ENCODE measurements around the gene DIP2B.
"Not testable (repeated sequence)": the region's sequence is repeated elsewhere in the genome, so short reads cannot be mapped to it uniquely, and the experiment has no call there.

Gene DIP2B

DNA sequence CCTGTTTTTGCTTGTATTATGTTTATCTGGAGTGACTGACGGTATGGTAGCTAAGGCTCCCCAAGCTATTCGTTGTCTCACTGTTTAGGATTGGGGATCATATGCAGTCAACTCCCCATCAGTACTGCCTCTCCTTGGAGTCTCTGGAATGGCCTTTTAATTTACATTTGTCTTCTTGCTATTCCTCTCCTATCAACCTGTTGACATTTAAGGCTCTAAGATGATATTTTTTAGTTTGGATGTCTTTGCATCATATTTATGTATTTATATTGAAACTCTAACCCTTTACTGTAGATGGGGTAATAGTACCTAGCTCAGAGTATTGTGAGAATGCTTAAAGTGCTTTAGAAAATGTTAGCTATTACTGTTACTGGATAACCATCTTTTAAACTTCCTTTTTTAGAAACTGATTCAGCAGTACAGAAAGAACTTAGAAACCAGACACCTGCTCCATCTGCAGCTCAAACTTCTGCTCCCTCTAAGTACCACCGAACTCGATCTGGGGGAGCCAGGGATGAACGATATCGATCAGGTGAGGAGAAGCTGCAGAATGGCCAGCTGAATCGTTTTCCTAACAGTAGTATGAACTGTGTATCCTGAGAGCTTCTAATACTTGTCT, 135.6 kb downstream of the DIP2B start:
- no peak for DNase-seq

DNA sequence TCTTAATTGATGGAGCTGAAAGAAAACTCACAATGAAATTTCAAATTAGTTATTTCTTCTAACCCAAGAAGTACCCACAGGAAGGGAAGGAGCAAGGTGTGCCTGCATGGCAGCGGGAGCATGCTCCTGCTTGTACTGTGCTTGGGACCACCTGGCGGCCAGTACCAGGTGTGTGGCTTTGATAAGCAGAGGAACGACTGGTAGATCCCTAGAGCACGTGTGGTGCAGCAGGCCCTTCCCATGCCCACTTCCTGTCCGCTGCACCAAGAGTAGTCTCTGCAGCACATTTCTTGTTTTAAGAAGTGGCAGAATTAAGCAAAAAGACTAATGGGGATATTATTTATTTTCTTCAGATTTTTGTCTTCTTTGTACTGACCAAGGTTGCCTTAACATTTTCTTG, 136.8 kb downstream of the DIP2B start:
- no peak for DNase-seq

DNA sequence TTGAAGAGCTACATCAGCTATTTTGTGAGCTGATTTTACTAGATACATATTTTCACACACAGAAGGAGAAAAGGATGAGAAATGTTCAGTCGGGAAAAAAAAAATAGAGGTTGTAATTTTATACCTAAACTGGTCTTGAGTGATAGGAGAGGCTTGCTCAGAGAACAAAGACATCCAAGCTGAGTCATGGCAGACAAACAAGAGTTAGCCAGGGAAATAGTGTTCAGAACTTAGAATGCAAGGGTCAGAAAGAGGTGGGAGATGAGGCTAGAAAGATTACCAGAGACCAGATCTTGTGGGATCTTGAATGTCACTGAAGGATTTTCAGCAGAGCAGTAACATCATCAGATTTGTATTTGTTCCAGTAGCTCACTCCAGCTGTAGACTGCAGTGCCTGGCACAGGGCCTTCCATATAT, 137.3 kb downstream of the DIP2B start:
- no peak for DNase-seq

DNA sequence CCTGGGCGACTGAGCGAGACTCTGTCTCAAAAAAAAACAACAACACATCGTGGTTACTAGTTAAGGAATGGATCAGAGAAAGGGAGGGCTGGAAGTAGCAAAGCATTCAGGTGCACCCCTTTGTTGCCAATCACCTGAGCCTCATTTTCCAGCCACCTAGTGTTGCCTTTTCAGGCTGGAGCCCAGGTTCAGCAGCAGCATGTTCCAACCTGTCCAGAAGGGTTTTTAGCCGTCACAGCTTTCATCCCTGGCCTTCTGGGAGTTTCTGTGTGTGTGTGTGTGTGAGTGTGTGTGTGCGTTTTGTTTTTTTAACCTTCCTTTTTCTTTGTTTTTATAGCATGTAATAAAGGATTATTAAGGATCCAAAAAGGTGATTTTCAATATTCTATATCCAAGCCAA, 138.0 kb downstream of the DIP2B start:
- no peak for DNase-seq

DNA sequence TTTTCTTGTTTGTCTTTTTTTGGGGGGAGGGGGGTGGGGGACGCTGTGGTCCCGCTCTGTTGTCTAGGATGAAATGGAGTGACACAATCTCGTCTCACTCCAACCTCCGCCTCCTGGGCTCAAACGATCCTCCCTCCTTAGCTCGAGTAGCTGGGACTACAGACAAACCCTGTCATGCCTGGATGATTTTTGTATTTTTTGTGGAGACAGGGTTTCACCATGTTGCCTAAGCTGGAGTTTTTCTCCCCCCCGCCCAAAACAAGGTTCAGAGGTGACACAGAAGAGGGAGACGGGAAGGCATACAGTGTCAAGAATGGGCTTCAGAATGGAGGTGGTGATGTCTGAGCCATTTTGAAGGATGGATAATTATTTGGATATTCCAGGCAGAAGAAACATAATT, 142.2 kb downstream of the DIP2B start:
- no peak for DNase-seq

DNA sequence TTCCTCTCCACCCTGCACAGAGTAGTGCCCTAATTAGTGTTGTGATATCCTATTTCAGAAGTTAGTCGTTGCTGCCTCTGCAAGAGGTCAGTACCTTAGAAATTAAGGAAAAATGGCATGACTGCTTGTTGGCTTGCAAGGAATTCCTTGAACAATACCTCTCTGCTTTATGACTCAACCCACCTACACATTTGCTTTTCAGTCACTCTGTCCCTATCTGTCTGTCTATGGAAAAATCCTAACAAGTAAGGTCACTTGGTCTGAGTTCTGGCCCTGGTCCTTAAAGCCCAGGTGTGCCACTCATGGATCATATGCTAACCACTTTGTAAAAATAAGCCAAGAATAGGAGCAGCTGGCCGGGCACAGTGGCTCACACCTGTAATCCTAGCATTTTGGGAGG, 142.7 kb downstream of the DIP2B start:
- no peak for DNase-seq

DNA sequence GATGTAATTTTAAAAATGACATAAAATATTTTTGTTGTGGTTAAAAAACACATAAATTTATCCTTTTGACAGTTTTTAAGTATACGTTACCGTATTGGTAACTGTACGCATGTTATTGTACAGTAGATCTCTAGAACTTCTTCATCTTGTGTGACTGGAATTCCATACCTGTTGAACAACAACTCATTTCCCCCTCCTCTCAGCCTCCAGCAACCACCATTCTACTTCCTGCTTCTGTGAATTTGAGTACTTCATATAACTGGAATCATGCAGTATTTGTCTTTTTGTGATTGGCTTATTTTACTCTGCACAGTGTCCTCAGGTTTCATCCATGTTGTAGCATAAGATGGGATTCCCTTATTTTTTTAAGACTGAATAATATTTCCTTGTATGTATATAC, 145.5 kb downstream of the DIP2B start:
- DNase-seq, result no peak

DNA sequence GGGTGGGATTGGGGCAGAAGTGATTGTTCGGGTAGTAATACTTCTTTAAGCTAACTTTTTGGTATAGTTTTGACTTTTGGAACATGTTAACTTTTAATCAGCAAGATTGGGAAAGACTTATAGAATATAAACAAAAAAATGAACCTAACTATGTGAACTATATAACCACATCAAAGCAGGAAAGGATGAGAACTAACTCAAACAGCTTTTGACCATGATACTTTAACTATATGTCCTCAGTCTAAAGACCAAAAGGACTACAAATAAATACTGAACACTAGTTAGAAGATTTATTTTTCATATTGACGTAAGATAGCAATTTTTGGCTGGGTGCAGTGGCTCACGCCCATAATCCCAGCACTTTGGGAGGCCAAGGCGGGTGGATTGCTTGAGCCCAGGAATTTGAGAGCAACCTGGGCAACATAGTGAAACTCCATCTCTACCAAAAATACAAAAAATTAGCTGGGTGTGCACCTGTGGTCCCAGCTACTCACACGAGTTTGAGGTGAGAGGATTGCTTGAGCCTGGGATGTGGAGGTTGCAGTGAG, 150.7 kb downstream of the DIP2B start:
- no peak for DNase-seq

DNA sequence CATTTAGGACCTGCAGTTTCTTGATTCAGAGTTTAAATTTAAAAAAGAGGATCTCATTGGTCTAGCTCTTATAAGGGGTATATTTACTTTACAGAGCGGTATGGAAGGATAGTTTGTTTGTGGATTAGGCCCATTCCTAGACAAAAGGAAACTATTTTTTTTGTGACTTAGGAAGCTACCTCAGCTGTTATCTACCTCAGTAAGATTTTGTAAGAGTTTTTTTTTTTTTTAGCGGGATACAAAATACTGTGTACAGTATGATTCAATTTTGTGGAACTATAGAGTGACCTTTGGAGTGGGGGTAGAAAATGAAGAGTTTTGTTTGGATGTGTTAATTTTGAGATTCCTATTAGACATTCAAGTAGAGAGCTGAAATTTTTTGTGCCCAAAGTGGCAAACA, 154.5 kb downstream of the DIP2B start:
- no peak for DNase-seq

DNA sequence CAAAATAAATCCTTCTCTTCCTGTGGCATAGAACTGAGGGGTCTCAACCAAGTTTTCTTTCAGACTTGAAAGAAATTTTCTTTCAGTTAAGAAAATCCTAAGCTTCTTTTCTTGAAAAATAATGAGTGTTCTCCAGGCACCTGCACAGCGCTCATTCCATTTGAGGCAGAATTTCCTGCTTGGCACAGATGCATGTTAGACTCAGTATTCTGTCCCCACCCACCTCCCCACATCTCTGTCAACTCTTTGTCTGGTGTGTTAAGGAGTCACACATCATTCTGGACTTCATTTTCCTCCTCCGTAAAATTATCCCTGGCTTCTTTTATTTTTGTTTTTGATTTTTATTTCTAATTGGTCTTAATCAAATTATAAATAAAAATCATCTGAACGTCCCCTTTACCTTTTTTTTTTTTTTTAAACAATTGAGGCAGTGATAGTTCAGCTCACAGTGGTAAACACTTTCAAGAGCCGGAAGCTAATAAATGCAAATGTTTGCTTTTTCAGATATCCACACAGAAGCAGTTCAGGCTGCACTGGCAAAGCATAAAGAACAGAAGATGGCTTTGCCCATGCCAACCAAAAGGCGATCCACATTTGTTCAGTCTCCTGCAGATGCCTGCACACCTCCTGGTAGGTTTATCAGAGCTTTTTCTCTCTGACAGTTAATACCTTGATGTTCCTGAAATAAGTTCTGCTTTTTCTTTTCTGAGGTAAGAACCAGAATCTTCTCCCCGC, 155.1 kb downstream of the DIP2B start:
- DNase-seq, result no peak

DNA sequence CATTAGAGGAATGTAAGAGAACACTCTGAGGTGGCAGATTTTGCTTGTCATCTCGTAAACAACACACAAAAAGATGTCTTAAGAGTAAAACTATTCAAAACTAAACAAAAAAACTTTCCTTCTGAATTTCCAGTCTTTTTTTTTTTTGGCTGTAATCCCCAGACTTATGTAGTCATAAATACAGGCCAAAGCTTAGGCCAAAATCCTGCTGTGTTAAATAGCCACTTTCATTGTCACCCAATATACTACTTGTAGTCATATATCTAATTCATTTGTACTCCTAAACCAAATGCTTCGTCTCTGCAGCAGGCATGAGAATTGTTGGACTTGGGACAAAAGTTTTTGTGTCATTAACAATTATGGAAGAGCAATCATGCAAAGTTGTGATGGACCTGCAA, 155.6 kb downstream of the DIP2B start:
- no peak for DNase-seq

DNA sequence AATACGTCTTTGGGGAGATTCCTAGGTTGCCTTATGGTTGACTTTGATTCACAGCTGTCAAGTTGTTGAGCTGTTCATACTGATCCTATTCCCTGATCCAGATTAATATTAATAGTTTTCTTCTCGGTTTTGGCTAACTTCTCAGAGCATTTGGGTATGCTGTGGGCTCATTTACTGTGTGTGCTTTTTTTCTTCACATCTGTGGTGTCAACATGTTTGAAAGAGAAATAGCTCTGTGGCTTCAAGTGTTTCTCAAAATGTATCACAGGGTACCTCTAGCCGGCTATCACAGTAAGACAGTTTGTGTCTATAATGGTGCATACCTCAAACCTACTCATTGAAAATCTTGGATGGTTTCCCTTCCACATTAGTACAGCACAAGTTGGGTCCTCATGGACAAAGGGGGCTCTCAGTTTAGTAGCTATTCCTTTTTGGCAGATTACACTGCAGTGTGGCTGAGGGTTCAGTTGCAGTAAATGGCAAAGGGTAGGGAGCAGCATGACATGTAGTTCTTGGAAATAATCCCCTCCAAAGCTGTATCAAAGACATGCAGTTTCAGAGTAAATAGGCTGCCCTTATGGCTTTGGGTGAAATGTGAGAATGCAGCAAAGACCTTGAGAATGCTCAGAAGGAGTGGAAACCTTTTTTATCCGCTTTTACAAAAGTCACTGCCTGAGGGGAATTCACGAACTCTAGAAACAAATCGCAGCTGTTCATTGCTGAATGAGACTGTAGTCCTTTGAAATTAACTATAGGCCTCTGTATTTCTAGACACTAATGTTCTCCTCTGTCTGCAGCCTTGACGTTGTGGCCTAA, 156.7 kb downstream of the DIP2B start:
- no peak for DNase-seq

DNA sequence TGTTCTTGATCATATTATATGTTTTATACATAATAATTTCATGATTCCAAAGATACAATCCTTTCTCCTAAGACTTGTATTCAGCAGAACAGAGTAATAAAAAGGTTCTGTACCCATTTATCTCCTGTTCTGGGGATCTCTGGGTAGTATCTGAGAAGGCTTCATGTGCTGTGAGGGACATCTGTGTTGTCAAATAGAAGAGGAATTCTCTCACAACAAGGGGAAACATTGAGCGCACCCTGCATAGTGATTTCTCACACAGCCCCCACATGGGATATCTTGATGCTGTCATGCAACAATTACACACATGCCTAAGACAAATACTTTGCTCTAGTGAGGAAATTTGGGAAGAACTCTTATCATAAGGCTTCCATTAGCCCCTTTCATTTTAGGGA, 157.3 kb downstream of the DIP2B start:
- DNase-seq, result no peak

DNA sequence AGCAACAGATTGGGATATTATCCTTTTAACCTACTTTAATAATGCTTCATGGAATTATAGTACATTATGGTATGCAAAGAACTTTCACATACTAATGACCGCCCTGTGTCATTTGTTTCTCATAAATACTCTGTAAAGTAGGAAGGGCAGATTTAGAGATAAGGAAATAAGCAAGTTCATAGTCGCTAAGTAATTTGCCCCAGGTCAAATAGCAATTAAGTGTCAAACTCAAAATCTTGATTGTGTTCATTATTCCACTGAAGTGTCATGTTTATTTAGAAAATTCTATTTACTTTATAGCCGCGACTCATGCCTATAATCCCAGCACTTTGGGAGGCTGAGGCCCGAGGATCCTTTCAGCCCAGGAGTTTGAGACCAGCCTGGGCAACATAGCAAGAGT, 160.4 kb downstream of the DIP2B start:
- DNase-seq, result no peak

DNA sequence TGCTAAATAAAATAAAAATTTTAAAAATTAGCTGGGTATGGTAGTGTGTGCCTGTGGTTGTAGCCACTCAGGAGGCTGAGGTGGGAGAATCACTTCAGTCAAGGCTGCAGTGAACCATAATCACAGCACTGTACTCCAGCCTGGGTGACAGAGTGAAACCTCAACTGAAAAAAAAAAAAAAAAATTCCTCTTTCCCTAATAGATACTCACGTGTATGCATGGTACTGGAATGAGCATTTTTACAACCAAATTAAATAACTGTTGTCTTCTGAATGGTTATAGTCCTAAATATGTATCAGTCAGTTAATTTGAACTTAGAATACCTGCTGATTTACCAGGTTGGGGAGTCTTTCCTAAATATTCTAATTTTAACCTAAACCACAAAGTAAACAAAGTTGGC, 160.8 kb downstream of the DIP2B start:
- DNase-seq, result no peak

DNA sequence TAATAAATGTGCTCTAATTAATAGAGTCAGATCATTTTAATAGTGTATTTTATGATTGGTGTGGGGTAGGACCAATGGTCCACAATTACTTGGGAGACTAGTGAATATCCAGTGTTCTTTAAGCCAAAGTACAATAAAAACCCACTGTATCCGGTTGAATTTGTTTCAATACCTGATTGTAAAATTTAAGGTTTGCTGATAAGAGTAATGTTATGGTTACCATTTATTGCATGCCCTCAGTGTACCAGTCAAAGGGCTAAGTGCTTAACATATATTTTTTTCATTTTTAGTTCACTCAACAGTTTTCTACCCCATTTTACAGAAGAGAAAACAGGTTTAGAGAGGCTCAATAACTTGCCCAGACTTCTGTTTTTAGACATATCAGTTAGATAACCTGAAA, 161.2 kb downstream of the DIP2B start:
- DNase-seq, result no peak

DNA sequence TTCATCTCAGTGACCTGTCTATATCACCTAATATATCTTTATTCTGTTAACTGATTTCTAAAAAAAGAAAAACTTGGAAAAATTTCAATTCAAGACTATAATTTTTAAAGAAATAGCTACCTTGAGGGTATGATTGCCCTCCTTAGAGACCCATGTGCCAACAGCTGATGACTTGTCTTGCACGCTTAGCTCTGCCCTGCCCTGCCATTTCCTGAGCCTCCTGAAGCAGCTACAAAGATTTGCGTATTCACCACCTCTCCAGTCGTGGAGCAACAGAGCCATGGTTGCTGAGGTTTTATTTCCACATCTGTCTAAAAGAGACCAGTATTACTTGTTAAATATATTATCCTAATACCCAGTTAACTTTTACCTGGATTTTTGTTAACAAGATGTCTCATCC, 167.4 kb downstream of the DIP2B start:
- no peak for DNase-seq

DNA sequence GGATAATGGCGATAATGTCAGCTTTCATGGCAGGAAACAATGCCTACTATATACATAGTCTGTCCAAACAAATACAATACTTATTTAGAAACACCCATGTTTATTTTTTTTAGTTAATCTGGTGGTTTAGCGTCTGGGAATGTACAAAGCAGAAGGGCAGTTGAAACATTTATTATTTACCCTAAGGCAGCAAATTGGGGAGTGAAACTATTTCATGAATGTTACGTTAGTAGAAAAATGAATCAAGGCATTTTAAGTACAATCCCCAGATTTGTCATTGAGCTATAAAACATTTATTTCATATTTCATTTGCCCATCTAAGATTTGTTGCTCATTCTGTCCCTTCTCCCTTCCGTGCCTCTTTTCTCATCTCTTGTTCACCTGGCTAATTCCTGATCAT, 172.0 kb downstream of the DIP2B start:
- DNase-seq, result no peak

DNA sequence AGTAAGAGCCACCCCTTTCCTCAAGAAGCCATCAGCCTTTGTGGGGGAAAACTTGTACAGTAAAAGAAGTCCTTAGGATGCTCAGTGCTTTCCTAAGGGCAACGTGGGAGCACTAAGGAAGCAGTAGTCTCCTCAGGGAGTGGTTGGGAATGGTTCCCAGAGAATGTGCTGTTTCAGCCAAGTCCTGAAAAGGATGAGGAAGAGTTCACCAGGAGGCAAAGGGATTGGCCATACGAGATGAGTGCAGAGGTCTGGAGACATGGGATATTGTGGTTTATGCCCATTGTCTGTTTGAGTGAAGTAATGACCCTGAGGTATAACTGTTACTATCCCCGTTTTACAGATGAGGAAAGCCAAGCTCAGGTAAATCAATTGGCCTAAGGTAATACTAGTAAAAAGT, 173.1 kb downstream of the DIP2B start:
- no peak for DNase-seq

DNA sequence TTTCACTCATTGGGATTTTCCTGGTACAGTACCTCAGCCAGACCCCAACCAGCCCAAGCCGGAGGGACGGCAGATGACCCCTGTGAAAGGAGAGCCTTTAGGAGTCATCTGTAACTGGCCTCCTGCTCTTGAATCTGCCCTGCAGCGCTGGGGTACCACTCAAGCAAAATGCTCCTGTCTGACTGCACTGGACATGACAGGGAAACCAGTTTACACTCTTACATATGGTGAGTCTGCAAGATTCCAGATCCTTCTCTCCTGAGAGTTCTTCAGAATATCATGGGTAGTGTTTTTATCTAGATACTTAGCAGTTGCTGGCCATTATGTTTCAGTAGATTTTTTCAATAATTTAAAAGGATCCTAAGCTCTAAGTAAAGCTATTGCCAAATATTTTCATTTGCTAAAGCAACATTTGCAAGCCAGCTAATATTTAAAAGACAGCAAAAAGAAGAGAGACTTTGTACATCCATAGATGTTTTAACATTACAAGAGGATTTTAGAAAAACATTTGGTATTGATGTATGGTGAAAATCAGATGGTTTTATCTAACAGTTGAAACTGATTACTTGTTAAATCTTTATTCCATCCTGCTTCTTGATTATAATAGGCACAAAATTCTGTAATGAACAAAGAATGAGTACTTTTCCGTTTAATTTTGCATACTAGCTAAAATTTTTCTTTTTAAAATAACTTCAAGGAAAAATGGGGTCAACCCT, 174.0 kb downstream of the DIP2B start:
- no peak for DNase-seq

DNA sequence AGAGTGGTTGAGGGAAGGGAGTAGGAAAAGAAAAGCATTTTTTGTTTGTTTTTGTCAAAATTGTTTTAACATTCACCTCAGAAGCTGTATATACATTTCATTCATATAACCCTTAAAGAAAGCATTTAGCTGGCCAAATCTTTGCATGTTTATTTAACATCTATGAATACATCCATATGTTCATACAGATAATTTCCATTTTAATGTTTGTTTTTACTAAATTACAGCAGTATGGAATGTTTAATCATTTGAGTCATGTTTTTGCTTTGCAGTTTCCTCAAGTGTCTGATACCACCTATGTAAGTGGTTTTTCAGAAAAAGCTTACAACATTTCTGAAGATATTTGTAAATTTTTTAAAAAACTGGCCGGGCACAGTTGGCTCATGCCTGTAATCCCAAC, 174.8 kb downstream of the DIP2B start:
- no peak for DNase-seq

DNA sequence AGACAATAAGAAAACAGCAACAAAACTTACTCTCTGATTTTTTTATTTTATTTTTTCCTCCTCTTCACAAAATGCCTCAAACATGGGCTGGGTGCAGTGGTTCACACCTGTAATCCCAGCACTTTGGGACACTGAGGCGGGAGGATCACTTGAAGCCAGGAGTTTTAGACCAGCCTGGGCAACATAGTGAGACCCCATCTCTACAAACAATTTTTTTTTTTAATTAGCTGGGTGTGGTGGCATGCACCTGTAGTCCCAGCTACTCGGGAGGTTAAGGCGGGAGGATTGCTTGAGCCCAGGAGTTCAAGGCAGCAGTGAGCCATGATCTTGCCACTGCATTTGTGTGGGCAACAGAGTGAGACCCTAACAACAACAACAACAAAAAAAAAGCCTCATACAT, 176.3 kb downstream of the DIP2B start:
- DNase-seq, result not testable (repeated sequence)

DNA sequence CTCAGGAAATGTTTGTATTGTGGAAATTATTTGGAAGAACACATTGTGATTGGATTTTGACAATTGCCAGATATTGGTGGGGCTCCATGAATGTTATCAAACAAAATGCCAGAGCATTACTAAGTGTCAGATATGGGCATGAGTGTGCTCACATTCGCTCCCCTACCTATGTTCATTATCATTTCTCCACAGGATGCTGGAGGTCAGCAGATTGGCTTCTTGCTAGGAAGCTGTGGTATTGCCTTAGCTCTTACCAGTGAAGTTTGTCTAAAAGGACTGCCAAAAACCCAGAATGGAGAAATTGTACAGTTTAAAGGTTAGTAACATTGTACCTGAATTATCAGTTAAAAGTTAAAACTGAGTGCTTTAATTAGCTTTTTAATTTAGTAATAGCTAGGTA, 180.9 kb downstream of the DIP2B start:
- DNase-seq, result no peak

All from retina (tissue), 1 donor.